Measurements from ENCODE around the gene IL25. TPM values are rescaled to one million over a fixed set of nuclear protein-coding genes. Genes with fewer than 3 reads are reported as not detected.
"Not testable (repeated sequence)": the region's sequence is repeated elsewhere in the genome, so short reads cannot be mapped to it uniquely, and the experiment has no call there.

The IL25 gene
- total and polyA plus RNA-seq, 2 of the 13 experiments (the other 11 are each of a cell fraction or from before 2014, with no cell fraction given) = not detected

DNA sequence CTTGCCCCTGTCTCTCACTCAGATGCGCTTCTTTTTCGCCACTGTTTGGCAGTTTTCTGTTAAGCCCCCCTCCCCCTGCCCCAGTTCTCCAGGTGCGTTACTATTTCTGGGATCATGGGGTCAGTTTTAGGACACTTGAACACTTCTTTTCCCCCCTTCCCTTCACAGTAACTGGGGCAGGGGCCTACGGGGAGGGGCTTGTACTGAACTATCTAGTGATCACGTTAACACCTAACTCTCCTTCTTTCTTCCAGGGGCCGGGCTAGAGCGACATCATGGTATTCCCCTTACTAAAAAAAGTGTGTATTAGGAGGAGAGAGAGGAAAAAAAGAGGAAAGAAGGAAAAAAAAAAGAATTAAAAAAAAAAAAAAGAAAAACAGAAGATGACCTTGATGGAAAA is 47.6 kb upstream of the IL25 start:
- Histone ChIP-seq H3K27ac (ENCODE audit: extremely low read length, insufficient read depth, low read length) (no peak overlapping the region), H3K9me3 (ENCODE audit: low read length) (no peaks in the 10 kb centered on the region), H4K20me1 (ENCODE audit: insufficient read depth, low read length) (peaks cover 11% of the 10 kb centered on the region; the same call in 1 of the 2 replicates), H3K27me3 (ENCODE audit: control insufficient read depth in 1 of 2, insufficient read depth in 2 of 2, low read length in 2 of 2) (peaks cover 0 to 14% of the 10 kb centered on the region in 2 experiments; a peak in 3 of 5 replicates), H3K9ac (ENCODE audit: insufficient read depth, low read depth, low read length) (no peak overlapping the region), H3K4me2 (ENCODE audit: low read depth, low read length) (no peak overlapping the region), H3K79me2 (ENCODE audit: insufficient read depth, low read length) (peaks cover 23% of the 10 kb centered on the region), H3K4me1 (ENCODE audit: insufficient read depth, low read length) (peaks cover 36% of the 10 kb centered on the region), H3K4me3 (replicated peaks in 1 of 3; ENCODE audit: insufficient read depth in 1 of 3, low read depth in 2 of 3, low read length in 3 of 3) (no peak overlapping the region), H3K36me3 (replicated peaks in 1 of 2; ENCODE audit: control insufficient read depth in 1 of 2, insufficient read depth in 2 of 2, low read length in 2 of 2) (peaks cover 18 to 31% of the 10 kb centered on the region in 2 experiments), H2AFZ (ENCODE audit: low read length) (no peak overlapping the region)
- intact Hi-C loops (cut with micrococcal nuclease; ENCODE audit: unreplicated experiment) (loop anchor here (5.0 kb wide), 1 partner anchor 132 kb away; no protein-coding TSS in a partner anchor), in situ Hi-C loops (cut with HindIII; ENCODE audit: extremely low pct_ligation_motif_present, low pct_unique_long_range_greater_than_20kb) (loop anchor here (5.0 to 25.0 kb wide), 3 partner anchors 52 to 812 kb away; partner anchors contain the start of genes CMTM5, EMC9, FITM1 and PSME1)
- ATAC-seq (no peak), DNase-seq (ENCODE audit: low spot score) (no peak), FAIRE-seq (no peak)
- ChIA-PET POLR2A (interaction anchor here (13.2 kb wide), 1 partner anchor 20 kb away, joined by 1053 read pairs; the partner anchor contains the start of genes BCL2L2 and PPP1R3E), CTCF (ENCODE audit: low intra/inter-chr PET ratio, low total read pairs) (no interaction called here)
- no TSS peak for BruUV-seq (replicated peaks)
- WGBS (ENCODE audit: low lambda C conversion rate) = 95% methylated on average over 7 of the region's 7 CpGs
- TF ChIP-seq SMYD3 (CRISPR knock-in tag; IDR thresholded peaks at IDR 0.05) (no peak), ATM (IDR thresholded peaks at IDR 0.05; ENCODE audit: borderline replicate concordance) (no peak), ZFP91 (CRISPR knock-in tag; IDR thresholded peaks at IDR 0.05; ENCODE audit: borderline replicate concordance) (no peak), MAZ (IDR thresholded peaks at IDR 0.05; ENCODE audit: borderline replicate concordance, low read depth, low read length) (no peak), MAZ (CRISPR knock-in tag; IDR thresholded peaks at IDR 0.05; ENCODE audit: low read depth) (no peak)

DNA sequence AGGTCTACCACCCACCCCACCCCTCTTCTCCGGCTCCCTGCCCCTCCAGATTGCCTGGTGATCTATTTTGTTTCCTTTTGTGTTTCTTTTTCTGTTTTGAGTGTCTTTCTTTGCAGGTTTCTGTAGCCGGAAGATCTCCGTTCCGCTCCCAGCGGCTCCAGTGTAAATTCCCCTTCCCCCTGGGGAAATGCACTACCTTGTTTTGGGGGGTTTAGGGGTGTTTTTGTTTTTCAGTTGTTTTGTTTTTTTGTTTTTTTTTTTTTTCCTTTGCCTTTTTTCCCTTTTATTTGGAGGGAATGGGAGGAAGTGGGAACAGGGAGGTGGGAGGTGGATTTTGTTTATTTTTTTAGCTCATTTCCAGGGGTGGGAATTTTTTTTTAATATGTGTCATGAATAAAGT is 46.9 kb upstream of the IL25 start:
- DNase-seq (ENCODE audit: low spot score); H3K4me2 ChIP-seq (ENCODE audit: low read depth, low read length); ATAC-seq; H3K4me3 ChIP-seq (replicated peaks in 1 of 3; ENCODE audit: insufficient read depth in 1 of 3, low read depth in 2 of 3, low read length in 3 of 3); H3K27ac ChIP-seq (ENCODE audit: extremely low read length, insufficient read depth, low read length); FAIRE-seq; BruUV-seq (replicated peaks); H3K9me3 ChIP-seq (ENCODE audit: low read length); H2AFZ ChIP-seq (ENCODE audit: low read length); H3K9ac ChIP-seq (ENCODE audit: insufficient read depth, low read depth, low read length): not testable (repeated sequence)
- 98% methylated on average over 5 of the region's 5 CpGs for WGBS (ENCODE audit: low lambda C conversion rate)
- POLR2A ChIA-PET = interaction anchor here (0.7 to 13.2 kb wide), 13 partner anchors 8 to 343 kb away, joined by 3 to 1053 read pairs (median 5); partner anchors contain the start of genes ACIN1, AJUBA, BCL2L2 and C14orf119
- CTCF ChIA-PET (ENCODE audit: low intra/inter-chr PET ratio, low total read pairs) = interaction anchor here (4.4 kb wide), 1 partner anchor 54 kb away, joined by 111 read pairs; the partner anchor contains the start of gene CMTM5
- Histone ChIP-seq H3K4me1 (ENCODE audit: insufficient read depth, low read length) (peaks cover 29% of the 10 kb centered on the region), H3K36me3 (replicated peaks in 1 of 2; ENCODE audit: control insufficient read depth in 1 of 2, insufficient read depth in 2 of 2, low read length in 2 of 2) (peaks cover 18 to 27% of the 10 kb centered on the region in 2 experiments), H3K27me3 (ENCODE audit: control insufficient read depth in 1 of 2, insufficient read depth in 2 of 2, low read length in 2 of 2) (peaks cover 0 to 15% of the 10 kb centered on the region in 2 experiments; a peak in 3 of 5 replicates), H4K20me1 (ENCODE audit: insufficient read depth, low read length) (peaks cover 11% of the 10 kb centered on the region; the same call in 1 of the 2 replicates), H3K79me2 (ENCODE audit: insufficient read depth, low read length) (peaks cover 23% of the 10 kb centered on the region)
- intact Hi-C loops (cut with micrococcal nuclease; ENCODE audit: unreplicated experiment) (loop anchor here (5.0 kb wide), 1 partner anchor 132 kb away; no protein-coding TSS in a partner anchor), in situ Hi-C loops (cut with HindIII; ENCODE audit: extremely low pct_ligation_motif_present, low pct_unique_long_range_greater_than_20kb) (loop anchor here (5.0 kb wide), 1 partner anchor 52 kb away; the partner anchor contains the start of gene CMTM5)
- TF ChIP-seq PCBP2 (optimal IDR thresholded peaks at IDR 0.05; ENCODE audit: low read depth, low read length, poor library complexity, severe bottlenecking) (peak; percentile 53), PRPF4 (IDR thresholded peaks at IDR 0.05; ENCODE audit: low read depth, low read length, poor library complexity, severe bottlenecking) (peak; percentile 56), ZNF816 (CRISPR knock-in tag; IDR thresholded peaks at IDR 0.05; ENCODE audit: borderline replicate concordance) (0 out of 2 replicates have a peak, but pooled peaks have one; percentile 24)

Data from HepG2 (cell line).